ENCODE data around the gene ATP6V0A1. TPM values are rescaled to one million over a fixed set of nuclear protein-coding genes. Genes with fewer than 3 reads are reported as not detected.

Gene ATP6V0A1
- total and polyA plus RNA-seq, 7 experiments from 2014 or later = 10.7 to 74.8 (median 17.4) TPM

DNA sequence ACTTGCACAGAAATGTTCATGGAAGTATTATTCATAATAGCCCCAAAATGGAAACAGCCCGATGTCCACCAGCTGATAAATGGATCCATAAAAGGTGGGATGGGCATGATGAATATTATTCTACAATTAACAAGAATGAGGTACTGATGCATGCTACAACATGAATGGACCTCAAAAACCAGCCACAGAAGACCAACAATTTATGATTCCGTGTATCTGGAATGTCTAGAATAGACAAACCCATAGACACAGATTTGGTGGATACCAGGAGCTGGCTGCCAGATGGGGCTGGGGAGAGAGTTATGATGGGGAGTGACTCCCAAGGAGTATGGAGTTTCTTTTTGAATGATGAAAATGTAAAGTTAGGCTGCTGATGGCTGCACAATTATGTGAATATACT is 66.5 kb downstream of the ATP6V0A1 start:
- CTCF ChIA-PET = interaction anchor here (0.6 kb wide), 1 partner anchor 119 kb away, joined by 3 read pairs; no protein-coding TSS in a partner anchor
- no peaks in the 10 kb centered on the region for H3K9me3 Mint-ChIP-seq
- no peak for ATAC-seq

DNA sequence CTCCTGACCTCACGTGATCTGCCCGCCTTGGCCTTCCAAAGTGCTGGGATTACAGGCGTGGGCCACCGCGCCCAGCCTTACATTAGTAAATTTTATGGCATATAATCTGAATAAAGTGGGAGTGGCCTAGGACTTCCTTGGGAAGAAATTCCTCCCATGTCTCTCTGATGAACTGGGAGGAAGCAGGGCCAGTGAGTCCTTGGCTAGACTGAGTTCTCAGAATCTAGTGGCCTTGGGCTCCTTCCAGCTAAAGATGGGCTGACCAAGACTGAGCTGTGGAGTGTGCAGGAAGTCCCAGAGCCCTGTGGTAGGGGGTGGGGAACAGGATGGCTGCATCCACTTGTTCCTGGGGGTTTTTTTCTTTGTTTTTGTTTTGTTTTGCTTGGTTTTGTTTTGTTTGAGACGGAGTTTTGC is 67.4 kb downstream of the ATP6V0A1 start:
- intact Hi-C loops (cut with micrococcal nuclease) = loop anchor here (2.0 to 5.0 kb wide), 2 partner anchors 203 to 409 kb away; no protein-coding TSS in a partner anchor
- Mint-ChIP-seq H3K4me1 (peaks cover 14 to 35% (median 24%) of the 10 kb centered on the region in 7 donors), H3K36me3 (peaks cover 0 to 13% (median 0%) of the 10 kb centered on the region in 5 donors), H3K9me3 (no peaks in the 10 kb centered on the region), H3K27me3 (peaks cover 0 to 5% (median 0%) of the 10 kb centered on the region in 5 donors), H3K4me3 (no peak overlapping the region), H3K27ac (no peak overlapping the region)
- H3K27me3 ChIP-seq (ENCODE audit: control insufficient read depth in 2 of 2, insufficient read depth in 2 of 2, low read length in 2 of 2) = no peaks in the 10 kb centered on the region
- no peak overlapping the region for H3K27ac ChIP-seq (ENCODE audit: low read depth, low read length)
- peaks cover 25 to 30% of the 10 kb centered on the region in 2 donors for H3K4me1 ChIP-seq (ENCODE audit: control insufficient read depth in 2 of 2, insufficient read depth in 2 of 2, low read length in 2 of 2)
- peaks cover 0 to 16% (median 8%) of the 10 kb centered on the region in 3 experiments for H3K36me3 ChIP-seq (ENCODE audit: control insufficient read depth in 2 of 3, insufficient read depth in 3 of 3, low read length in 3 of 3)
- H3K4me3 ChIP-seq (ENCODE audit: low read length) = no peak overlapping the region
- ChIA-PET POLR2A (no interaction called here), CTCF (no interaction called here)
- DNase-seq (no peak), ATAC-seq (no peak)
- no peaks in the 10 kb centered on the region for H3K9me3 ChIP-seq (ENCODE audit: control insufficient read depth in 2 of 3, low read length in 3 of 3)

More for the DNA sequence above, 66.5 kb downstream of the ATP6V0A1 start:
- no peak overlapping the region for H3K27ac ChIP-seq (ENCODE audit: low read depth, low read length)
- Mint-ChIP-seq H3K36me3 (peaks cover 0 to 16% (median 0%) of the 10 kb centered on the region in 5 donors), H3K27ac (no peak overlapping the region), H3K27me3 (peaks cover 0 to 6% (median 0%) of the 10 kb centered on the region in 5 donors), H3K4me1 (peaks cover 8 to 27% (median 16%) of the 10 kb centered on the region in 7 donors), H3K4me3 (no peak overlapping the region)
- no peaks in the 10 kb centered on the region for H3K27me3 ChIP-seq (ENCODE audit: control insufficient read depth in 2 of 2, insufficient read depth in 2 of 2, low read length in 2 of 2)
- POLR2A ChIA-PET = no interaction called here
- peaks cover 0 to 19% (median 8%) of the 10 kb centered on the region in 3 experiments for H3K36me3 ChIP-seq (ENCODE audit: control insufficient read depth in 2 of 3, insufficient read depth in 3 of 3, low read length in 3 of 3)
- peaks cover 16 to 22% of the 10 kb centered on the region in 2 donors for H3K4me1 ChIP-seq (ENCODE audit: control insufficient read depth in 2 of 2, insufficient read depth in 2 of 2, low read length in 2 of 2)
- no peaks in the 10 kb centered on the region for H3K9me3 ChIP-seq (ENCODE audit: control insufficient read depth in 2 of 3, low read length in 3 of 3)
- no peak overlapping the region for H3K4me3 ChIP-seq (ENCODE audit: low read length)
- DNase-seq = no peak
- intact Hi-C loops (cut with micrococcal nuclease) = loop anchor here in 1 of 2 donors (5.0 kb wide), 1 partner anchor 408 kb away; no protein-coding TSS in a partner anchor

DNA sequence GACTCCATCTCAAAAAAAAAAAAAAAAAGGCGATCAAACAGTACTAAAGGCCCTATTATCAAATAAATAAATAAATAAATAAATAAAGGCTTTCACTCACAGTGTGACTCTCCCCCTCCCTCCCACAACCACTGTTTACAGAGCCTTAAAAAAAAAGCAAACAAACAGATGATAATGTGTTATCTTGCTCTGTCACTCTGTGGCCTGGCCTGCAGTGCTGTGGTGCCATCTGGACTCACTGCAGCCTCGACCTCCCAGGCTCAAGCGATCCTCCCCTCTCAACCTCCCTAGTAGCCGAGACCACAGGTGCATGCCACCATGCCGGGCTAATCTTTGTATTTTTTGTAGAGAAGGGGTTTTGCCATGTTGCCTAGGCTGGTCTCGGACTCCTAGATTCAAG is 69.3 kb downstream of the ATP6V0A1 start:
- Histone ChIP-seq H3K9me3 (ENCODE audit: control insufficient read depth in 2 of 3, low read length in 3 of 3) (no peaks in the 10 kb centered on the region), H3K27me3 (ENCODE audit: control insufficient read depth in 2 of 2, insufficient read depth in 2 of 2, low read length in 2 of 2) (no peaks in the 10 kb centered on the region), H3K4me1 (ENCODE audit: control insufficient read depth in 2 of 2, insufficient read depth in 2 of 2, low read length in 2 of 2) (peaks cover 33 to 38% of the 10 kb centered on the region in 2 donors), H3K36me3 (ENCODE audit: control insufficient read depth in 2 of 3, insufficient read depth in 3 of 3, low read length in 3 of 3) (no peaks in the 10 kb centered on the region), H3K4me3 (ENCODE audit: low read length) (no peak overlapping the region), H3K27ac (ENCODE audit: low read depth, low read length) (no peak overlapping the region)
- ChIA-PET POLR2A (interaction anchor here (0.6 to 1.1 kb wide), 3 partner anchors 8 to 140 kb away, joined by 3 to 5 read pairs (median 4); partner anchors contain the start of genes NAGLU and STAT3), CTCF (interaction anchor here (0.6 to 1.5 kb wide), 7 partner anchors 8 to 209 kb away, joined by 3 to 7 read pairs (median 3); partner anchors contain the start of genes NAGLU and PSMC3IP)
- H3K27ac Mint-ChIP-seq = peak overlapping the region in 1 of 9 donors; percentile 76
- ATAC-seq (no peak), DNase-seq (no peak)
- H3K4me1 Mint-ChIP-seq = peaks cover 23 to 44% (median 32%) of the 10 kb centered on the region in 7 donors
- intact Hi-C loops (cut with micrococcal nuclease) = loop anchor here (1.0 to 5.0 kb wide), 5 partner anchors 100 to 411 kb away; no protein-coding TSS in a partner anchor
- no peaks in the 10 kb centered on the region for H3K36me3 Mint-ChIP-seq
- H3K27me3 Mint-ChIP-seq = peaks cover 0 to 4% (median 0%) of the 10 kb centered on the region in 5 donors
- no peak overlapping the region for H3K4me3 Mint-ChIP-seq
- no peaks in the 10 kb centered on the region for H3K9me3 Mint-ChIP-seq

DNA sequence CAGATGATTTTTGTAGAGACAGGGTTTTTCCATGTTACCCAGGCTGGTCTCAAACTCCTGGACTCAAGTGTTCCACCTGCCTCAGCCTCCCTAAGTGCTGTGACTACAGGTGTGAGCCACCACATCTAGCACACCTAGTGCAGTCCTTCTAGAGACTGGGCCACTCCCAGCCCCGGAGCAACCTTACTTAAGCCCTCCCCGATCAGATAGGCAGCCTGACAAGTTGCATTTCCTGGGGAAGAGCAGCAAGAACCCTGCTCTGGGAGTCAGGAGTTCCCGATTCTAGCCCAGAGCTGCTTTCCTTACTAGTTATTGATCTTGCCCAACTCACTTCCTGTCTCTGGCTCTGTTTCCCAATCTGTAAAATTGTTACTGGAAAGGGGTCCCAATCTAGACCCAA is 70.4 kb downstream of the ATP6V0A1 start:
- no peaks in the 10 kb centered on the region for H3K9me3 ChIP-seq (ENCODE audit: control insufficient read depth in 2 of 3, low read length in 3 of 3)
- H3K4me3 ChIP-seq (ENCODE audit: low read length) = no peak overlapping the region
- intact Hi-C loops (cut with micrococcal nuclease) = loop anchor here in 1 of 2 donors (5.0 kb wide), 1 partner anchor 412 kb away; no protein-coding TSS in a partner anchor
- ChIA-PET POLR2A (interaction anchor here (0.7 kb wide), 1 partner anchor 12 kb away, joined by 4 read pairs; no protein-coding TSS in a partner anchor), CTCF (interaction anchor here (0.6 to 2.2 kb wide), 2 partner anchors 12 to 213 kb away, joined by 3 to 7 read pairs; no protein-coding TSS in a partner anchor)
- H3K36me3 ChIP-seq (ENCODE audit: control insufficient read depth in 2 of 3, insufficient read depth in 3 of 3, low read length in 3 of 3) = no peaks in the 10 kb centered on the region
- peak overlapping the region in 5 of 9 donors; percentile 36 to 85 (median 81) for H3K27ac Mint-ChIP-seq
- no peaks in the 10 kb centered on the region for H3K36me3 Mint-ChIP-seq
- no peak for ATAC-seq
- H3K27ac ChIP-seq (ENCODE audit: low read depth, low read length) = no peak overlapping the region
- peaks cover 33 to 38% of the 10 kb centered on the region in 2 donors for H3K4me1 ChIP-seq (ENCODE audit: control insufficient read depth in 2 of 2, insufficient read depth in 2 of 2, low read length in 2 of 2)
- no peaks in the 10 kb centered on the region for H3K9me3 Mint-ChIP-seq
- peaks cover 23 to 44% (median 39%) of the 10 kb centered on the region in 7 donors for H3K4me1 Mint-ChIP-seq
- no peak for DNase-seq
- no peaks in the 10 kb centered on the region for H3K27me3 ChIP-seq (ENCODE audit: control insufficient read depth in 2 of 2, insufficient read depth in 2 of 2, low read length in 2 of 2)
- peaks cover 0 to 11% (median 0%) of the 10 kb centered on the region in 5 donors for H3K27me3 Mint-ChIP-seq
- peak overlapping the region in 3 of 10 donors; percentile 9 to 45 (median 27) for H3K4me3 Mint-ChIP-seq

DNA sequence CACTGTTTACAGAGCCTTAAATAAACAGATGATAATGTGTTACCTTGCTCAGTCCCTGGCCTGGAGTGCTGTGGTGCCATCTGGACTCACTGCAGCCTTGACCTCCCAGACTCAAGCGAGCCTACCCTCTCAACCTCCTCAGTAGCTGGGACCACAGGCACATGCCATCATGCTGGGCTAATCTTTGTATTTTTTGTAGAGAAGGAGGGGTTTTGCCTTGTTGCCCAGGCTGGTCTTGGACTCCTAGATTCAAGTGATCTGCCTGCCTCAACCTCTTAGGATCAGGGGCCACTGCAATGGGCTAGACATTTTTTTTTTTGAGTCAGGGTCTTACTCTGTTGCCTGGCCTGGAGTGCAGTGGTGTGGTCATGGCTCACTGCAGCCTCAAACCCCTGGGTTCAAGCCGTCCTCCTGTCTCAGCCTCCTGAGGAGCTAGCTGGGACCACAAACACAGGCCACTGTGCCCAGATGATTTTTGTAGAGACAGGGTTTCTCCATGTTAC is 72.3 kb downstream of the ATP6V0A1 start:
- ChIA-PET POLR2A (interaction anchor here (0.6 to 1.6 kb wide), 10 partner anchors 10 to 247 kb away, joined by 3 to 9 read pairs (median 4); partner anchors contain the start of gene PSMC3IP), CTCF (interaction anchor here (0.6 to 2.2 kb wide), 4 partner anchors 14 to 293 kb away, joined by 3 to 7 read pairs (median 4); partner anchors contain the start of gene BECN1)
- Mint-ChIP-seq H3K9me3 (peaks cover 0 to 4% (median 0%) of the 10 kb centered on the region in 11 donors), H3K4me1 (peaks cover 28 to 52% (median 44%) of the 10 kb centered on the region in 7 donors), H3K27ac (peak overlapping the region in 7 of 9 donors; percentile 52 to 89 (median 73)), H3K36me3 (no peaks in the 10 kb centered on the region), H3K4me3 (peak overlapping the region; percentile 82 to 89 (median 86)), H3K27me3 (peaks cover 0 to 11% (median 0%) of the 10 kb centered on the region in 5 donors)
- Histone ChIP-seq H3K4me3 (ENCODE audit: low read length) (no peak overlapping the region), H3K27ac (ENCODE audit: low read depth, low read length) (peak overlapping the region; percentile 42), H3K36me3 (ENCODE audit: control insufficient read depth in 2 of 3, insufficient read depth in 3 of 3, low read length in 3 of 3) (no peaks in the 10 kb centered on the region), H3K27me3 (ENCODE audit: control insufficient read depth in 2 of 2, insufficient read depth in 2 of 2, low read length in 2 of 2) (no peaks in the 10 kb centered on the region), H3K9me3 (ENCODE audit: control insufficient read depth in 2 of 3, low read length in 3 of 3) (no peaks in the 10 kb centered on the region), H3K4me1 (ENCODE audit: control insufficient read depth in 2 of 2, insufficient read depth in 2 of 2, low read length in 2 of 2) (peaks cover 33 to 38% of the 10 kb centered on the region in 2 donors)
- DNase-seq (no peak), ATAC-seq (no peak)
- intact Hi-C loops (cut with micrococcal nuclease) = loop anchor here in 1 of 2 donors (10.0 kb wide), 2 partner anchors 336 to 666 kb away; partner anchors contain the start of genes GHDC and KLHL11

DNA sequence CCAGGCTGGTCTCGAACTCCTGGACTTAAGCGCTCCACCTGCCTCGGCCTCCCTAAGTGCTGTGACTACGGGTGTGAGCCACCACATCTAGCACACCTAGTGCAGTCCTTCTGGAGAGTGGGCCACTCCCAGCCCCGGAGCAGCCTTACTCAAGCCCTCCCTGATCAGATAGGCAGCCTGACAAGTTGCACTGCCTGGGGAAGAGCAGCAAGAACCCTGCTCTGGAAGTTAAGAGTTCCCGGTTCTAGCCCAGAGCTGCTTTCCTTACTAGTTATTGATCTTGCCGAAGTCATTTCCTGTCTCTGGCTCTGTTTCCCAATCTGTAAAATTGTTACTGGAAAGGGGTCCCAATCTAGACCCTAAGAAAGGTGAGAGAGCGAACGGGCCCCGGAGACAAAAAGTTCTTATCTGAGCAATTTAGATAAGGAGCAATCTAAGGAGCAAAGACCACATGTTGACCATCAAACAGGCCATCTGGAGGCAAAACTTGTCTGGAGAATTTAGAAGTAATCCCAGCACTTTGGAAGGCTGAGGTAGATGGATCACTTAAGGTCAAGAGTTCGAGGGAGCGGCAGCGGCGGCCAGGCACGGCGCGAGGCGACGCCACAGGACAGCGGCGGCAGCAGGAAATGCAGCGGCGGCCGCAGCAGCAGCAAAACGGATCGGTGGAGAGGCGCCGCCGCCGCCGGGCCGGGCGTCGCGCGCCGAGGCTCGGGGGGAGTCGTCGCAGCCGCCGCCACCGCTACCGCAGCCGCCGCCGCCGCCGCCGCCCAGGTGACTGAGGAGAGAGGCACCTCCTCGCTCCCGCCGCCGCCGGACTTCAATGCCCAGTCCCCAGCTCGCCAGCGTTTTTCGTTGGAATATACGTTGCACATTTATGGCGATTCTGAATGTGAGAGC is 73.0 kb downstream of the ATP6V0A1 start:
- DNase-seq (peak; percentile 42 to 66 (median 47)), ATAC-seq (peak; percentile 47)
- CTCF ChIA-PET = no interaction called here
- peaks cover 0 to 11% (median 0%) of the 10 kb centered on the region in 5 donors for H3K27me3 Mint-ChIP-seq
- no peaks in the 10 kb centered on the region for H3K36me3 Mint-ChIP-seq
- POLR2A ChIA-PET = interaction anchor here (0.6 to 0.9 kb wide), 3 partner anchors 12 to 309 kb away, joined by 3 to 6 read pairs (median 4); no protein-coding TSS in a partner anchor
- Histone ChIP-seq H3K9me3 (ENCODE audit: control insufficient read depth in 2 of 3, low read length in 3 of 3) (no peaks in the 10 kb centered on the region), H3K4me1 (ENCODE audit: control insufficient read depth in 2 of 2, insufficient read depth in 2 of 2, low read length in 2 of 2) (peaks cover 33 to 39% of the 10 kb centered on the region in 2 donors), H3K27ac (ENCODE audit: low read depth, low read length) (peak overlapping the region; percentile 42), H3K36me3 (ENCODE audit: control insufficient read depth in 2 of 3, insufficient read depth in 3 of 3, low read length in 3 of 3) (no peaks in the 10 kb centered on the region), H3K27me3 (ENCODE audit: control insufficient read depth in 2 of 2, insufficient read depth in 2 of 2, low read length in 2 of 2) (no peaks in the 10 kb centered on the region), H3K4me3 (ENCODE audit: low read length) (peak overlapping the region; percentile 39)
- peaks cover 29 to 54% (median 47%) of the 10 kb centered on the region in 7 donors for H3K4me1 Mint-ChIP-seq
- peak overlapping the region; percentile 82 to 89 (median 86) for H3K4me3 Mint-ChIP-seq
- intact Hi-C loops (cut with micrococcal nuclease) = loop anchor here in 1 of 2 donors (10.0 kb wide), 2 partner anchors 337 to 667 kb away; partner anchors contain the start of genes GHDC and KLHL11
- H3K27ac Mint-ChIP-seq = peak overlapping the region; percentile 46 to 89 (median 73)
- H3K9me3 Mint-ChIP-seq = peaks cover 0 to 4% (median 0%) of the 10 kb centered on the region in 11 donors

Data from naive thymus-derived CD4-positive, alpha-beta T cell (primary cell).